Esophagus muscularis mucosa (tissue), 4 donors: Measurements from ENCODE around the gene TERB2.

Source experiments
- CTCF ChIP-seq, 3 experiments: fragments of 200-600 bp in 2 of 3; fragments of 450-650 bp in 1 of 3; sonication (generic) in 2 of 3; IDR thresholded peaks; one replicate each; pipeline ENCODE4 v1.5.1; 2017 to 2019; ENCODE audit warnings: antibody characterized with exemption in 3 of 3, mild to moderate bottlenecking in 2 of 3, moderate library complexity in 1 of 3
- EP300 ChIP-seq: sonication (generic); formaldehyde crosslinking; IDR thresholded peaks from one replicate; pipeline ENCODE4 v1.6.1; 2017; ENCODE audit warnings: antibody characterized with exemption
- POLR2A ChIP-seq: fragments of 450-650 bp; IDR thresholded peaks from one replicate; pipeline ENCODE4 v1.6.1; 2017; ENCODE audit warnings: antibody characterized with exemption, moderate library complexity, mild to moderate bottlenecking, low read depth
- POLR2AphosphoS5 ChIP-seq, 2 donors: sonication (generic); formaldehyde crosslinking; IDR thresholded peaks; one replicate each; pipeline ENCODE4 v1.6.1; 2017; ENCODE audit warnings: antibody characterized with exemption in 2 of 2

- TF ChIP-seq POLR2A, result no peak
- no peak for TF ChIP-seq CTCF (IDR thresholded peaks at IDR 0.05)
- TF ChIP-seq EP300, result no peak
- TF ChIP-seq POLR2AphosphoS5 (IDR thresholded peaks at IDR 0.05), result no peak
Measured at GRCh38 chr15:45009046-45009445, 52.6 kb downstream of the TERB2 start.
